H1 (cell line): ENCODE measurements around the gene CGB5.

Experiments used
- CTCF ChIP-seq, 3 experiments: IDR thresholded peaks; 1 replicate in 2 of 3; 2 replicates in 1 of 3; pipeline versions ENCODE4 v1.5.1 to v1.6.1; 2011; ENCODE audit warnings: low read length in 3 of 3, mild to moderate bottlenecking in 3 of 3, inconsistent platforms in 2 of 3, low read depth in 1 of 3, moderate library complexity in 1 of 3; ENCODE audit not compliant: insufficient read depth in 1 of 3; ENCODE audit errors: control extremely low read depth in 1 of 3
- JUN ChIP-seq: IDR thresholded peaks from 2 replicates; pipeline ENCODE4 v1.6.1; 2011; ENCODE audit warnings: low read depth, mild to moderate bottlenecking, improper control_type of control experiment, low read length
- POLR2AphosphoS5 ChIP-seq: IDR thresholded peaks from 2 replicates; pipeline ENCODE4 v1.6.1; 2011; ENCODE audit warnings: low read depth, low read length
- ZNF274 ChIP-seq: IDR thresholded peaks from 2 replicates; pipeline ENCODE4 v1.7.0; 2012; ENCODE audit warnings: low read length, borderline replicate concordance; ENCODE audit errors: extremely low read depth

GRCh38 chr19:49091391-49092038 lies 47.9 kb downstream of the CGB5 start:
- TF ChIP-seq POLR2AphosphoS5 (no peak), JUN (no peak), CTCF (IDR thresholded peaks at IDR 0.05; ENCODE audit: control extremely low read depth in 1 of 3, insufficient read depth in 1 of 3, low read depth in 1 of 3, low read length in 3 of 3) (no peak), ZNF274 (no peak)
